ENCODE data around the gene MRPL51. TPM values are rescaled to one million over a fixed set of nuclear protein-coding genes. Genes with fewer than 3 reads are reported as not detected.

MRPL51 gene
- total and polyA plus RNA-seq, 2 of the 8 experiments (the other 6 are each of a cell fraction or from before 2014, with no cell fraction given) = 119 to 331 TPM

GRCh38 chr12:6539707-6540134 is 46.7 kb upstream of the MRPL51 start:
- Histone ChIP-seq H3K27ac (ENCODE audit: low read depth, low read length) (no peak overlapping the region), H4K8ac (ENCODE audit: extremely low read depth, insufficient read depth, low read length) (no peak overlapping the region), H2BK20ac (ENCODE audit: low read length) (no peak overlapping the region), H3K23ac (ENCODE audit: insufficient read length) (no peak overlapping the region), H3K9ac (replicated peaks in 1 of 4; ENCODE audit: extremely low read depth in 1 of 4, low read depth in 3 of 4, low read length in 3 of 4) (no peak overlapping the region; a peak in 1 of 7 replicates), H2BK15ac (ENCODE audit: low read length) (no peak overlapping the region), H2AFZ (ENCODE audit: low read length) (no peak overlapping the region), H3K9me3 (ENCODE audit: insufficient read depth in 2 of 2, low read depth in 1 of 2, low read length in 1 of 2) (no peaks in the 10 kb centered on the region), H2BK120ac (replicated peaks; ENCODE audit: low read depth, low read length) (no peak overlapping the region), H3K4ac (replicated peaks; ENCODE audit: insufficient read length, low read depth, low read length) (peak overlapping the region; percentile 28), H3K18ac (ENCODE audit: extremely low read depth, low read length) (no peak overlapping the region), H3K79me1 (ENCODE audit: low read depth, low read length) (no peaks in the 10 kb centered on the region; the same call in 1 of the 2 replicates), H3K36me3 (ENCODE audit: control insufficient read depth in 2 of 4, insufficient read depth in 4 of 4, low read length in 3 of 4) (peaks cover 24 to 39% (median 34%) of the 10 kb centered on the region in 4 experiments), H3K14ac (ENCODE audit: insufficient read length) (no peak overlapping the region), H3K4me1 (replicated peaks in 1 of 4; ENCODE audit: control insufficient read depth in 3 of 4, insufficient read depth in 4 of 4, low read length in 3 of 4) (peaks cover 0 to 12% (median 10%) of the 10 kb centered on the region in 4 experiments; a peak in 5 of 7 replicates), H3K4me3 (ENCODE audit: extremely low read depth in 1 of 4, insufficient read depth in 2 of 4, low read depth in 3 of 4, low read length in 4 of 4) (no peak overlapping the region), H3K27me3 (replicated peaks in 1 of 4; ENCODE audit: control insufficient read depth in 3 of 4, extremely low read depth in 1 of 4, insufficient read depth in 3 of 4, low read length in 3 of 4) (no peaks in the 10 kb centered on the region), H2AK5ac (ENCODE audit: low read depth, low read length) (no peak overlapping the region), H3K4me2 (ENCODE audit: insufficient read depth in 1 of 2, low read depth in 2 of 2, low read length in 2 of 2) (peak overlapping the region in 1 of 2 experiments; percentile 52; a peak in 1 of 4 replicates), H4K91ac (replicated peaks; ENCODE audit: insufficient read length, low read length) (no peak overlapping the region), H4K20me1 (replicated peaks in 1 of 2; ENCODE audit: control insufficient read depth in 1 of 2, insufficient read depth in 2 of 2, low read length in 2 of 2) (peaks cover 10 to 22% of the 10 kb centered on the region in 2 experiments), H2BK12ac (ENCODE audit: low read depth, low read length) (no peak overlapping the region), H2BK5ac (ENCODE audit: low read depth, low read length) (peak overlapping the region; percentile 13; the same call in 1 of the 2 replicates), H3K23me2 (ENCODE audit: low read depth, low read length) (peaks cover 5% of the 10 kb centered on the region; the same call in 1 of the 2 replicates), H3K56ac (replicated peaks; ENCODE audit: insufficient read length, low read depth, low read length) (no peak overlapping the region), H3K79me2 (ENCODE audit: control insufficient read depth in 1 of 2, insufficient read depth in 2 of 2, low read length in 2 of 2) (peaks cover 2 to 19% of the 10 kb centered on the region in 2 experiments; a peak in 3 of 4 replicates), H4K5ac (ENCODE audit: insufficient read length, low read depth, low read length) (no peak overlapping the region)
- WGBS, 2 experiments (ENCODE audit: extremely low coverage in 1 of 2, insufficient coverage in 1 of 2, insufficient read length in 1 of 2, insufficient replicate concordance in 2 of 2, low coverage in 1 of 2, low lambda C conversion rate in 2 of 2, missing lambda C conversion rate in 1 of 2) = 83% methylated on average over 14 of the region's 14 CpGs; no CpG with 5 or more reads in 1 of the 2 experiments
- no peak for DNase-seq (ENCODE audit: low read depth in 1 of 2, low spot score in 2 of 2)
- CTCF ChIA-PET (ENCODE audit: partially characterized antibody) = interaction anchor here (0.8 to 24.9 kb wide), 17 partner anchors 8 to 214 kb away, joined by 3 to 462 read pairs (median 4); partner anchors contain the start of genes ACRBP, IFFO1, MLF2 and NOP2
- TF ChIP-seq SRF (IDR thresholded peaks at IDR 0.05; ENCODE audit: low read depth, low read length) (no peak), YY1 (IDR thresholded peaks at IDR 0.05; ENCODE audit: low read depth, low read length) (no peak), SIRT6 (IDR thresholded peaks at IDR 0.05; ENCODE audit: low read length) (no peak), BRCA1 (IDR thresholded peaks at IDR 0.05; ENCODE audit: low read depth, low read length) (no peak), POLR2AphosphoS5 (IDR thresholded peaks at IDR 0.05; ENCODE audit: low read depth, low read length) (peak; percentile 82), CHD2 (IDR thresholded peaks at IDR 0.05; ENCODE audit: low read length) (no peak), BACH1 (IDR thresholded peaks at IDR 0.05; ENCODE audit: low read length) (no peak), SP4 (IDR thresholded peaks at IDR 0.05; ENCODE audit: low read length) (no peak)
- no peak for FAIRE-seq
- POLR2A ChIA-PET (ENCODE audit: partially characterized antibody) = interaction anchor here (0.7 to 11.4 kb wide), 32 partner anchors 14 to 332 kb away, joined by 3 to 665 read pairs (median 5); partner anchors contain the start of genes IFFO1, MRPL51, NCAPD2 and NOP2

Measured in H1 (cell line).